Stimulated activated CD4-positive, alpha-beta T cell treated with anti-CD3 and anti-CD28 coated beads, Interleukin-1b, Interleukin-23, amount 100 ng/mL, for 24 hours (primary cell): Measurements from ENCODE around the gene ROCK2.
"Not testable (repeated sequence)": the region's sequence is repeated elsewhere in the genome, so short reads cannot be mapped to it uniquely, and the experiment has no call there.

Experiments
- DNase-seq, 4 experiments: peaks; one replicate each; pipeline ENCODE4 v3.0.0-alpha.2; 2020; ENCODE audit warnings: low read depth in 4 of 4, low spot score in 1 of 4

The ROCK2 gene

GRCh38 chr2:11278219-11278618 is 66.2 kb downstream of the ROCK2 start:
- no peak for DNase-seq

GRCh38 chr2:11275910-11276309 is 68.5 kb downstream of the ROCK2 start:
- no peak for DNase-seq

- DNase-seq, result no peak
These were observed 73.5 kb downstream of the ROCK2 start for GRCh38 chr2:11270891-11271290.

GRCh38 chr2:11267931-11268330 is 76.5 kb downstream of the ROCK2 start:
- no peak for DNase-seq

- DNase-seq, result no peak
These were observed 79.6 kb downstream of the ROCK2 start for GRCh38 chr2:11264818-11265217.

GRCh38 chr2:11264007-11264406 is 80.4 kb downstream of the ROCK2 start:
- no peak for DNase-seq

GRCh38 chr2:11263177-11263576 is 81.3 kb downstream of the ROCK2 start:
- no peak for DNase-seq

GRCh38 chr2:11262438-11262837 is 82.0 kb downstream of the ROCK2 start:
- DNase-seq, result not testable (repeated sequence)

GRCh38 chr2:11261564-11261963 is 82.9 kb downstream of the ROCK2 start:
- not testable (repeated sequence) for DNase-seq

- no peak for DNase-seq
These were observed 83.5 kb downstream of the ROCK2 start for GRCh38 chr2:11260979-11261378.

GRCh38 chr2:11257964-11258363 is 86.5 kb downstream of the ROCK2 start:
- DNase-seq, result no peak

- DNase-seq, result no peak
These were observed 87.4 kb downstream of the ROCK2 start for GRCh38 chr2:11257078-11257477.

GRCh38 chr2:11256166-11256565 is 88.3 kb downstream of the ROCK2 start:
- DNase-seq, result no peak

GRCh38 chr2:11254100-11254536 is 90.3 kb downstream of the ROCK2 start:
- no peak for DNase-seq

- not testable (repeated sequence) for DNase-seq
These were observed 92.0 kb downstream of the ROCK2 start for GRCh38 chr2:11252458-11252857.

GRCh38 chr2:11250400-11251196 is 93.8 kb downstream of the ROCK2 start:
- DNase-seq, result no peak

- DNase-seq, result no peak
These were observed 99.1 kb downstream of the ROCK2 start for GRCh38 chr2:11245322-11245721.

- DNase-seq, result no peak
These were observed 100.2 kb downstream of the ROCK2 start for GRCh38 chr2:11244091-11244826.

GRCh38 chr2:11243512-11243911 is 100.9 kb downstream of the ROCK2 start:
- no peak for DNase-seq

- no peak for DNase-seq
These were observed 101.8 kb downstream of the ROCK2 start for GRCh38 chr2:11242542-11243174.

GRCh38 chr2:11241412-11242203 is 102.8 kb downstream of the ROCK2 start:
- DNase-seq, result no peak
